Forelimb muscle (tissue), 1 donor: ENCODE results near the gene FCHO2. TPM values are rescaled to one million over a fixed set of nuclear protein-coding genes. Genes with fewer than 3 reads are reported as not detected.
A peak's percentile ranks its signal among the peaks of the same experiment; 100 is the strongest.
"Not testable (repeated sequence)": the region's sequence is repeated elsewhere in the genome, so short reads cannot be mapped to it uniquely, and the experiment has no call there.

Experiments used
- DNase-seq: peaks from one replicate; pipeline ENCODE4 v3.0.0-alpha.2; 2013; ENCODE audit warnings: low read depth
- polyA plus RNA-seq: library from polyadenylated mRNA; unstranded; fragments of 120-200 nt; gene quantifications from one replicate; pipeline ENCODE4 v1.2.1, GENCODE V29; 2013; ENCODE audit not compliant: insufficient read length

The FCHO2 gene, protein sequence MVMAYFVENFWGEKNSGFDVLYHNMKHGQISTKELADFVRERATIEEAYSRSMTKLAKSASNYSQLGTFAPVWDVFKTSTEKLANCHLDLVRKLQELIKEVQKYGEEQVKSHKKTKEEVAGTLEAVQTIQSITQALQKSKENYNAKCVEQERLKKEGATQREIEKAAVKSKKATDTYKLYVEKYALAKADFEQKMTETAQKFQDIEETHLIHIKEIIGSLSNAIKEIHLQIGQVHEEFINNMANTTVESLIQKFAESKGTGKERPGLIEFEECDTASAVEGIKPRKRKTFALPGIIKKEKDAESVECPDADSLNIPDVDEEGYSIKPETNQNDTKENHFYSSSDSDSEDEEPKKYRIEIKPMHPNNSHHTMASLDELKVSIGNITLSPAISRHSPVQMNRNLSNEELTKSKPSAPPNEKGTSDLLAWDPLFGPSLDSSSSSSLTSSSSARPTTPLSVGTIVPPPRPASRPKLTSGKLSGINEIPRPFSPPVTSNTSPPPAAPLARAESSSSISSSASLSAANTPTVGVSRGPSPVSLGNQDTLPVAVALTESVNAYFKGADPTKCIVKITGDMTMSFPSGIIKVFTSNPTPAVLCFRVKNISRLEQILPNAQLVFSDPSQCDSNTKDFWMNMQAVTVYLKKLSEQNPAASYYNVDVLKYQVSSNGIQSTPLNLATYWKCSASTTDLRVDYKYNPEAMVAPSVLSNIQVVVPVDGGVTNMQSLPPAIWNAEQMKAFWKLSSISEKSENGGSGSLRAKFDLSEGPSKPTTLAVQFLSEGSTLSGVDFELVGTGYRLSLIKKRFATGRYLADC
- polyA plus RNA-seq: 15.9 TPM

DNA sequence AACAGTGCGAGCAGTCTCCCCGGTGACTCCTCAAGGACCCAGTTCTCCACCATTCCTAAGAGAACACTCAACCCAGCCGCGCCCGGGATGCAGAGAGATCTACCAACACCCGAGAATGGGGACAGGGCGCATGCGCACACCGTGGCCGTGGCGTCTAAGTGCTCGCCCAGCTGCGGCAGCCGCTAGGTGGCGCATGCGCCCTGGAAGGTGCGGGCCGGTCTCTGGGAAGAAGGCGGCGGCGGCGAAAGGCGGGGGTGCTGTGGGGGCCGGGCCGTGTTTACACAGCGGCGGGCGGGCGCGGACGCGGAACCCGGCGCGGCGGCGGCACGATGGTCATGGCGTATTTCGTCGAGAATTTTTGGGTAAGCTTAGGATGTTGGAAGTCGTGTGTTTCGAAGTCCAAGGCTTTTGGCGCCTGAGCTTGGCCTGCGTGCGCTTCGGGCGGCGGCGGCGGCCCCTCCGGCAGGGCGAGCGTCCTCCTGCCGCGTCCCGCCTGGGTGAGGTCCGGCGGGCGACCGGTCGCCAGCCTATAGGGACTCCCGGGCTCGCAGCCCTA is at the start of gene FCHO2:
TSS of gene FCHO2 (plus strand) at position 274 of the 556 bp plus-strand sequence. CDS start at position 330, 56 bp downstream.
- peak; percentile 95 for DNase-seq

DNA sequence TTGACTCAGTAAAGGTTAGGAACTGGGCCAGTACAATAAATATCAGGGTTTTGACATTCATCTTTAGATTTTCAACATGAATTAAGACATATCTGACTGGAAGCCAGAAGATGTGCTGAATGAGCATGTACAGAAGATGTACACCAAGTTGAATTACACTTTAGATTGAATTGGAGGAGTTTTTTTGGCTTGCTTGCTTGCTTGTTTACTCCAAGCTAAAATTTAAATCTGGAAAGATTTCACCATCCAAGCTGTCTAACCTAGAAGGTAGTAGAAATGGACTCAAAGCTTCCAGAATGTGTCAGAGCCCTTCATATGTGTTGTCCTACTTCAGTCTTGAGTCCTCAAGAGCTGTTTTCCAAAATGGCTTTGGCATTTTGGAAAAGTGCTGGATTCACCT is 49.0 kb upstream of the FCHO2 start:
- DNase-seq: no peak

DNA sequence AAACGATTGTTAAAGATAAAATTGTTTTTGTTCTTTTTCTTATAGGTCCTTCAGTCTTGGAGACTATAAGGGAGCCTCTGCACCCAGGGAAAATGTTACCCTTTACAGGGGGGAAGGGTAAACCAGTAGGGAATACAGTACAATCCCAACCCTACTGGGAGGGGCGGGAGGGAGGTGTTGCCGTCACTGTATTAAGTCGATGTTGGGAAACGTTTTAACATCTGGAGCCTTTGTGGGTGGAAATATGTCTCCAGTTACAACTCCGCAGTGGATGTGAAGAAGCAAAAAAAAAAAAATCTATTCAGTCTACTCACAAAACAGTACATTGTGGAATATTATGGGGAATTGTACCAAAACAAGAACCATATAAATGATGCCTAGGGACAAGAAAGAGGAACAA is 47.2 kb upstream of the FCHO2 start:
- no peak for DNase-seq

DNA sequence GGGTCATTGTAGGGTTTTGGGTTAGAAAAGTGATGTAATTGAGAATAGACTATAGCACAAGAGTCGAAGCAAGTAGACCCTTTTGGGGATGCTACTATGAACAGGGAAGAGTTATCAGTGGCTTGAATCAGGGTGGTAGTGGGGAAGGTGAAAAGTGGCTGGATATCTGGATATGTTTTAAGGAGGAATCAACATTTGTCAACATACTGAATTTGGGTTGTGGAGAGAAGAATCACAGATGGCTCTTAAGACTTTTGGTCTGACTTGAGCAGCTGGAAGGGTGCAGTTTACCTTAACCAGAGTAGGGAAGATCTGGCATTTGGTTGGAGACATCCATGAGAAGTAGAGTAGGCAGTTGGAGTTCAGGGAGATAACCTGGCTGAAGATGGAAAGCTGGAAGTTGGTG is 38.5 kb upstream of the FCHO2 start:
- DNase-seq: no peak

DNA sequence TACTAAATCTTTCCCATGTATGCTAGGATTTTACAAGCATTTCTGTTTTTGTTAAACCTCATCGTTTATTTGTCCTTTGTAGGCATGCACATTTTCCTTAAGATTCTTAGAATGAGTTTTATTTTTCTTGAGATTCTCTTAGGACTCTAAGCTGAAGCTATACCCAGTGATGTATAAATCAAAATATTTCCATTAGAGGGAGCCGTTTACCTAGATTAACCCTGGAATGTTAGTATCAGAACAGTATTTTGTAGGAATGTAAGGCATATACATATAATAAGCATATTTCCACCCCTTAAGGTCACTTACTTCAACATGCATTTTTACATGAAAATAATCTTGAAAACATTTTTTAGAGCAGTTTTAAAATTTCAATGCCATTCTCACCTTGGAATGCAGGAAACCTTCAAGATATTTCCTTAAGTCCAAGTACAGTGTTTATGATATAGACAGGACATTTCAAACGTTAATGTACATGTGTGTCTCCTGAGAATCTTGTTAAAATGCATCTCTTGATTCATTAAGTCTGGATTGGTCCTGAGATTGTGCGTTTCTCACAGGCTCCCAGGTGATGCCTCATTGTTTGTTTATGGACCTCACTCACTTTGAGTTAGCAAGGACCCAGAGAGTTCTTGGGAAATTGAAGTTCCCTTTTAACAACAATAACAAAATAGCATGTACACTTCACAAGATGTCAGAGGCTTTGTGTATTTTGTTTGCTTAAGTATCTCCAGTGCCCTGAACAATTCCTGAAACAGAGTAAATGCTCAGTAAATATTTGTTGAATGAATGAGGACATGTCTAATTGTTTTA is 34.9 kb upstream of the FCHO2 start:
- no peak for DNase-seq

DNA sequence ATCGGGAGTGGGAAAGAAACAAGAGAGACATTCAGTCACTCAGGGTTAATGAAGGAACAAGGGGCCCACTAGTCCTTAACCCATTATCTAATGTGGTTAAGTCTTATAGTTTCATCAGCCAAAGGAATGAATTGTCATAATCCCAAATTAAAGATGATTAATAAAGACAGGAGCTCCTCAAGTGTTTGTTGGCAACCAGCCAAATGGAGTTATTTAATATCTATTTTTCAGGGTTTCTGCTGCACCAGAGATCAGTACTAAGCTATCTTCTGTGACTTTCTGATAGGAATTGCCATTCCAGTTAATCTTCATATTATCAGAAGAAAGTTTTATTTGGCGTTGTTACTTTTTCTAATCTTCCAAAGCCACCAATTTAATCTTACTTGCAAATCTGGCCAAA is 34.0 kb upstream of the FCHO2 start:
- DNase-seq: no peak

DNA sequence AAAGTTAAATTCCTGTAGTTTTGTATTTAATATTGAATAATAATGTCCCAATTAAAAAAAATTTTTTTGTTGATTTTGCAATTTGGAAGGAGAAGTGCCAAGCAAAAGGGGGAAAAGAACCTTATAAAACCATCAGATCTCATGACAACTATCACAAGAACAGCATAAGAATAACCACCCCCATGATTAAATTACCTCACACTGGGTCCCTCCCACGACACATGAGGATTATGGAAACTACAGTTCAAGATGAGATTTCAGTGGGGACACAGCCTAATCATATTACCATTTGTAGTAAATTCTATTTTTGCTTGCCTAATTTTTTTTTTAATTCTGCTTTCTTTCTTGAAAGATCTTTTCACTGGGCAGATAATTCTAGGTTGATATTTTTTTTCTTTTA is 33.4 kb upstream of the FCHO2 start:
- DNase-seq: no peak

DNA sequence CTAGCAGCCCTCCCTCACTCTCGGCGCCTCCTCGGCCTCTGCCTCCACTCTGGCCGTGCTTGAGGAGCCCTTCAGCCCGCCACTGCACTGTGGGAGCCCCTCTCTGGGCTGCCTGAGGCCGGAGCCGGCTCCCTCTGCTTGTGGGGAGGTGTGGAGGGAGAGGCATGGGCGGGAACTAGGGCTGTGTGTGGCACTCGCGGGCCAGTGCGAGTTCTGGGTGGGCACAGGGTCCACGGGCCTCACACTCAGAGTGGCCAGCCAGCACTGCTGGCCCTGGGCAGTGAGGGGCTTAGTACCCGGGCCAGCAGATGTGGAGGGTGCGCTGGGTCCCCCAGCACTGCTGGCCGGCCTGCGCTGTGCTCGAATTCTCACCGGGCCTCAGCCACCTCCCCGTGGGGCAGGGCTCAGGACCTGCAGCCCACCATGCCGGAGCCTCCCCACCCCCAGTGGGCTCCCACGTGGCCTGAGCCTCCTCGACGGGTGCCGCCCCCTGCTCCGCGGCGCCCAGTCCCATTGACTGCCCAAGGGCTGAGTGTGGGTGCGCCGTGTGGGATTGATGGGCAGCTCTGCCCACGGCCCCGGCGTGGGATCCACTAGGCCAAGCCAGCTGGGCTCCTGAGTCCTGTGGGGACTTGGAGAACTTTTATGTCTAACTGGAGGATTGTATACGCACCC is 30.4 kb upstream of the FCHO2 start:
- no peak for DNase-seq

DNA sequence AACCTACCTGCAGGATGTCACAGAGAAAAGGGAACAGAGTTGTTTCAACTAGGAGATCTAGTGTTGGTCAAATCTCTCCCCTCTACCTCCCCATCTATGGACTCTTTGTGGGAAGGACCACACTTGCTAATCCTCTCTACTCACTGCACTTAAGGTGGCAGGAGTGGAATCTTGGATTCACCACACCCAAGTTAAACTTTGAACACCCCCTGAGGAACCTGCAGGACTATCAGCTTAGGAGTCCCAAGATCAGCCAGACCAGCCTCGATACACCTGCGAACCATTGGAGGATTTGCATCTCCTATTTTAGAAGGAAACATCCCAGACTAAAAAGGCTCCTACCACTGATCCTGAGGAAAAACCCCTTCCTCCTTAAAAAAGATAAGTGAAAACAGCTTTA is 23.2 kb upstream of the FCHO2 start:
- not testable (repeated sequence) for DNase-seq

DNA sequence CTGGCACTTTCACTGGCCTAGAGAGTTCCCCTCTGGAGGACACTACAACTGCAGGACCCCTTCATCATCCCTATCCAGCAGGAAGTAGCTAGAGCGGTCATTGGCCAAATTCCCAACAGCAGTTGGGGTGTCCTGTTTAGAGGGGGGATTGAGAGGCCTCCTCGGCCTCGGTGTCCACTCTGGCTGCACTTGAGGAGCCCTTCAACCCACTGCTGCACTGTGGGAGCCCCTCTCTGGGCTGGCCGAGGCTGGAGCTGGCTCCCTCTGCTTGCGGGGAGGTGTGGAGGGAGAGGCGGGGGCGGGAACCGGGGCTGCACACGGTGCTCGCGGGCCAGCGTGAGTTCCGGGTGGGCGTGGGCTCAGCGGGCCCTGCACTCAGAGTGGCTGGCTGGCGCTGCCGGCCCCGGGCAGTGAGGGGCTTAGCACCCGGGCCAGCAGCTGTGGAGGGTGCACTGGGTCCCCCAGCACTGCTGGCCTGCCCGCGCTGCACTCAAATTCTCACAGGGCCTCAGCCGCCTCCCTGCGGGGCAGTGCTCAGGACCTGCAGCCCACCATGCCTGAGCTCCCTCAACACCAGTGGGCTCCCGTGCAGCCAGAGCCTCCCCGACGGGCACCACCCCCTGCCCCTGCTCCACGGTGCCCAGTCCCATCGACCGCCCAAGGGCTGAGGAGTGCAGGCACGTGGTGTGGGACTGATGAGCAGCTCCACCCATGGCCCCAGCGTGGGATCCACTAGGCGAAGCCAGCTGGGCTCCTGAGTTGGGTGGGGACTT is 20.7 kb upstream of the FCHO2 start:
- DNase-seq: not testable (repeated sequence)

DNA sequence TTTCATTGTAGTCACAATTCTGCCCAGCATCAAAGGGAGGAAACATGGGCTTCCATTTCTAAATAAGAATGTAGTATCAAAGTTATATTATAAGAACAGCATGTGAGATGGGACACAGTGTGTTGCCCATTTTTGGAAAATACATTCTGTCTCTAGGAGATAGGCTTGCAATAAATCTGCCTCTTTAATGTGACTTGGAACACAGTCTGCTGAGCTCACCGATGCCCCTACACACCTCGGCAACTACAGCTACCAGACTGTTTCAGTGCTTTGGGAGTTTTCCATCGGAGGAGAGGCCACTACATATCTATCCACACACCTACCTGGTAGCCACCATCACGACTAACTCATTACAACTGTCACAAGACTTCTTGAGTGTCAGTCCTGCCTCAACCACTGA is 18.9 kb upstream of the FCHO2 start:
- DNase-seq: no peak

DNA sequence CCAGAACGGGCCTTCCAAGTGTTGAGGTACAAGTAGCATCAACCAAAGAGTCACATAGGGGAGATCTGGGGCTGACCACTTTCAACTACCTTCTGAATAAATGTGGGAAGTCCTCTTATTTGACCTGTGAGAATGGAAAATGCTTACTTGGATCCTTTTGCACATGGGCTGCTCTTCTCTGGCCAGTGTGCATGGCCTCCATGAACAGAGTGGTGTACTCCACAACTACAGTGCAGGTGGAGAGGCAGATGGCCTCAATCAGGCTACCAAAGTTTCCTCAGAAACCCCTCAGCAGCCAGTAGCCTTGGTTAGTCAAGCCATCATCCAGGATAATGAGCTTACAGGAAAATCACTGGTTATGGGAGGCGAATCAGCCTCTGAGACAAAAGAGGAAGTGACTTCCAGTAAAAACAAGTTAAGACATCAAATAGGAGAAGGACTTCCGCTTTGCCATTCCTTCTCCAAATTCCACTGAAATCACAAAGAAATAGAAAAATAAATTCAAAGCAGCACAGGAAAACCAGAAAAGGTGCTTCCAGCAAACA is 18.3 kb upstream of the FCHO2 start:
- no peak for DNase-seq

DNA sequence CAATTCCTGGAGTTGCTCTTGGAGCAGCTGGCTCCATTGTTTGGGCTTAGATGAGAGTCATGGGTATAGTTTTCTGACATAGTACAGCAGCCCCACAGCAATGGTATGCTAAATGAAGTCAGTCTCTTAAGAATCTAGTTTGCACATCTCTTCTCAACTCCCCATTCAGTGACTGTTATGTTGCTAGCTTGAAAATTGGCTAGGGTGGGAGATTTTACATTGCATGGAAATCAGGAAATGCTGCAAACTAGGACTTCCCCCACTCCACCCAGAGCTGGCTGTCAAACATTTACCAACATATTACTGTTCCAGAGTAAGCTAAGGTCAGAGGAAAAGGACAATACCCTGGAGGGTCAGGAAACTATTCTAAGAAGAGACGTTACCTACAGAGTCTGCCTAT is 17.6 kb upstream of the FCHO2 start:
- no peak for DNase-seq

DNA sequence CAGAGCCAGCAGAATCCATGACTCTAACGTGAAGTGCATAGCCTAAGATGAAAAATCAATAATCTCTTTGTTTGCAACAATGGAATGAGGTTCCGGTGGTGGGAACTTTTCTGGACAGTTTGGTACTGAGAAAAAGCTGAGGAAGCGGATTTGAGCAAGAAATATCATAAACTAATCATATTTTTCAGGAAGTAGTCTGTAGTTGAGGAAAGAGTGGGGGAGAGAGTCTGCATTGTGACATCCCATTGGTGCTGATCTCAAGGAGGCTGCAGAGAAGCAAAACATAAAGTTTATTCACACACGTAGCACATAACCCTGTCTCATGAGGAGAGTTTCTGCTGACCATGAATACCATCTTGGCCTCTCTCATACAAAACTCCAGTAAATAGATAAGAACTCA is 15.8 kb upstream of the FCHO2 start:
- no peak for DNase-seq

DNA sequence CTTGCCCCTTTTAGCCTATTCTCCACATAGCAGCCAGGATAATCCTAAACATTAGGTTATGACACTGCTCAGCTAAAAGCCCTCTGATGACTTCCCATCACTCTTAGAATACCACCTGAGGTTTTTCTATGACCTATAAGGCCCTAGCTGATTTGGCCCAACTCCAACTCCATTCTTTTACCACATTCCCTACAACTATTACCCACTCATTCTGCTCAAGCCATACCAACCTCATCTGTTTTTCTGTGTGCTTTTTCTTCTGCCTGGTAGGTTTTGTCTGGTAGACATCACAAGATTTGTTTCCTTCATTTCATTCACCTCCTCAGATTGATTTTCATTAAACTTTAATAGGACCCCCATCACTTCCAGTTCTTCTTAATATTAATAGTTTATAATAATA is 12.5 kb upstream of the FCHO2 start:
- DNase-seq: no peak

DNA sequence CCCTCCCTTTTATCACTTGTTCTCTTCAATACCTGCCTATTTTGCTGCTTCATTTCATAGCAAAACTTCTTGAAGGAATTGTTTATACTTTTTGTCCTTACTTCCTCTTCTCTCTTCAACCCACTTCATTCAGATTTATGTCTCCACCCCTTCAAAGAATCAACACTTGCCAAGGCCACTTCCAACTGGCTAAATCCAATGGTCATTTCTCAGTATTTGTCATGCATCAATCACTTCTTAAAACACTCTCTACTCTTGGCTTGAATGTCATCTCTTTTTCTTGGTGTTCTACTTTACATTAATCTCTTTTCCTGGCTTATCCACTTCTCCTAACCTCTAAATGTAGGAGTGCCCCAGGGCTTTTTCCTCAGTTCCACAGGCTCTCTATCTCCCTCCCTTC is 8.3 kb upstream of the FCHO2 start:
- DNase-seq: no peak

DNA sequence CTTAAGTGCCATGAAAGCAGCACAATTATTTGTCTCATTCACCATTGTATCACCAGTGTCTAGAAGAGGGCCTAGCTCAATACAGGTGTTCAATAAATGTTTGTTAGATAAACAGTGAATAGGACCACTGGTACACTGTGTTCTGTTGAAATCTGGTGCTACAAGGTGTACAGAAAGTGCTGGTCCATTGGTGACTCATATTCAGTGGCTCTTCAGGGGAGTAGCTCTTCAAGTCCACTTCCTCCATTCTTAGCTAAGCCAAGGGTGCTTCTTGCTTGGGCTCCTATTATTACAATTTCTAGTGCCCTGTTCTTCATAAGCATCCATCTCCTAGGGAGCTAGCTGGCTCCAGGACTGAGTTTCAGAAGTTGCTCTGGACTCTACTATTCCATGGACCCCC is 6.4 kb upstream of the FCHO2 start:
- no peak for DNase-seq

DNA sequence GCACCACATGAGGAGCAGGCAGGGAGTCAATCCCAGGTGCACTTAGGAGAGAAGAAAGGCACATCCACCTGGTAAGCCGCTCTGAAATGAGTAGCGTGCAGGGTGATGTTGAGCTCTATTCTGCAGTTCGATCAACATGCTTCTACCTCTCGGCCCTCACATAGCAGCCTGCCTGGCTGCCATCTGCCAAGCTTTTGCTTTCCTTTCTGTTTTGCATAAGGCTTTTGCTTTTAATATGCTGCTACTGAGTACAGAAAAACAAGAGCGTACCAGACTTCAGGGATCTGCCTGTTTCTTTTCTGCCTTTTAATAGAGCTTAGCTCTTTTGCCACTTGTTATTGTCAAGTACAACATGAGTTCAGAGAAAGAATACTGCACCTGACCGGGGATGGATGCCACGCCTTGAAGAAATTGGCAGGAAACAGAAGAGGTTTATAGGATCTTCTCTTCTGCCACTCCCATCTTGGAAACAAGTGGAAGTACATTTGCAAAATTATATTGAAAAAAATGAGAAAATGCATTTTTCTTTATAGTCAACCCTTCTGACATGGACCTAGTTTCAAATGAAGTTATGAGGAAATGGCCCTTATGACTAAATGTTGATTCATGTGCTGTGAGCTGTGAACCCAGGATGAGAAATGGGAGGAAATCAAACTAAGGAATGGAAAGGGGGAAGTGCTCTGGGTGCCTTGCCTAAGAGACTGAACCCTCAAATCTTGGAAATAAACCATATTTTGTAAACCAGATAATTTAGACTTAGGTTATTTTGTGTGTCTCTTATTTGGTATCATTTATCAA is 4.0 kb upstream of the FCHO2 start:
- DNase-seq: no peak

DNA sequence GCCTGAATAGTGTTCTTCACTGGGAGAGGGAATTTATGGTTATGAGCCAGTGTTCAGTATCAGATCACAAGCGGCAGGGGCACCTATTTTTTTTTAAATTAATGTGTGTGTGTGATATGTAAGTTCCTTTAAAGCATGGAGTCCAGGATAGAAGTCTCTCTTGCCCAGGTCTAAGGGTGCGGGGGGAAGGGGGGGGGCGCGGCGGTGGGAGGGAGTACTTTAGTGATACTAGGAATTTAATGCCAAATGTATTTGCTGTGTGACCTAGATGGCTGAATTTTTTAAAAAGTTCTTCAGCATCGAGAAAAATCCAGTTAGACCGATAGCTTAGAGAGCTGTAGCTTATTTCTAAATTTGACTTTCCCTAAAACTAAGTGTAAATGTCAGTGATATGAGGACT is 1.5 kb upstream of the FCHO2 start:
- DNase-seq: no peak
